Calu3 (cell line): ENCODE data around the gene CCNQ. TPM values are rescaled to one million over a fixed set of nuclear protein-coding genes. Genes with fewer than 3 reads are reported as not detected.
A peak's percentile ranks its signal among the peaks of the same experiment; 100 is the strongest.

Experiments used
- BruUV-seq: library from RNA; stranded (reverse); fragments of 400-500 nt; replicated peaks from 2 replicates; lab custom pipeline; 2021; lab: Mats Ljungman, UMichigan
- CTCF ChIA-PET: fragments of 300-600 bp; sonication (Branson Sonifier 250); formaldehyde crosslinking; loops from one replicate; lab custom pipeline; 2022; ENCODE audit warnings: antibody characterized with exemption; lab: Charles Lee
- DNase-seq: peaks from one replicate; pipeline ENCODE4 v3.0.0; 2022
- H3K27ac Mint-ChIP-seq: one replicate; pipeline ENCODE4 v1.8.0; 2022; ENCODE audit warnings: mixed read lengths; ENCODE audit not compliant: unreplicated experiment
- H3K27me3 Mint-ChIP-seq: one replicate; pipeline ENCODE4 v1.8.0; 2022; ENCODE audit warnings: mixed read lengths; ENCODE audit not compliant: unreplicated experiment
- H3K36me3 Mint-ChIP-seq: one replicate; pipeline ENCODE4 v1.8.0; 2022; ENCODE audit warnings: mild to moderate bottlenecking, moderate library complexity, mixed read lengths; ENCODE audit not compliant: insufficient read depth, unreplicated experiment
- H3K4me1 Mint-ChIP-seq: one replicate; pipeline ENCODE4 v1.8.0; 2022; ENCODE audit warnings: mild to moderate bottlenecking, low read depth, mixed read lengths; ENCODE audit not compliant: unreplicated experiment
- H3K4me3 Mint-ChIP-seq: one replicate; pipeline ENCODE4 v1.8.0; 2022; ENCODE audit warnings: mild to moderate bottlenecking, low read depth, moderate library complexity, mixed read lengths; ENCODE audit not compliant: unreplicated experiment
- H3K9me3 Mint-ChIP-seq: one replicate; pipeline ENCODE4 v1.8.0; 2022; ENCODE audit warnings: low read depth, mixed read lengths; ENCODE audit not compliant: unreplicated experiment
- intact Hi-C: fragments of 100-400 bp; cut with micrococcal nuclease; formaldehyde crosslinking; loops from one replicate; pipeline ENCODE4 v1.10.0; 2022; ENCODE audit not compliant: unreplicated experiment
- total RNA-seq: library from RNA; stranded (reverse); gene quantifications from 2 replicates; pipeline ENCODE4 v1.2.3, GENCODE V29; 2022
- TF ChIP-seq, protein P1 (sequence below): fragments of 200-600 bp; IDR thresholded peaks from one replicate; pipeline ENCODE4 v1.8.0; 2022; ENCODE audit warnings: antibody characterized with exemption; ENCODE audit not compliant: unreplicated experiment

CCNQ gene
- total RNA-seq, 1 experiment from 2014 or later: 18.9 TPM

DNA sequence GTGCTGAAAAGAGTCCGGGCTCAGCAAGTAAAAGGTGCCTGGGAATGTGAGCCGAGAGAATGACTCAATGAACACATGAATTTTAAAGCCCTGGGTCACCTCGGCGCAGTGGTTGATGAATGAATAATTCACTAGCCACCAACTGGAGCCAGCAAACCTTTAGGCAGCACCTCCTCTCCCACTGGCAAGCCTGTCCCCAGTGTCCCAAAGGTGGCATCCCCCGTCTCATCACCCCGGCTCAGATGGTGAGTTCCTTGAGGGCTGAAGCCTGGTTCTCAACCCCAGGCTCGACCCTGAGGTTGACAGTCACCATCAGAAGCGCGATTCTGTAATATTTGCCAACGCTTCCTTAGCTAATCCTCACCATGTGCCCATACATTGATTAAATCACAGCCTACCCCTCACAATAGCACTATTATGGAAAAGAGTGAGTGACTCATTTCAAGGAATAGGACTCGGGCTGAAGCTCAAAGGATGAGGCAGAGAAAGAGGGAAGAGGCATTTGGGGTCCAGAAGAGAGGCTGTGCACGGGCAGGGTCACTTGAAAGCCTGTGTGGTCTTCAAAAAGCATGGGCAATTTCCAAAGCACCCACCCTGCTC, 2.7 kb upstream of the CCNQ start:
- Mint-ChIP-seq H3K9me3 (no peaks in the 10 kb centered on the region), H3K4me1 (peaks cover 23% of the 10 kb centered on the region), H3K27me3 (peaks cover 39% of the 10 kb centered on the region), H3K4me3 (no peak overlapping the region), H3K27ac (no peak overlapping the region), H3K36me3 (peaks cover 30% of the 10 kb centered on the region)
- BruUV-seq: no TSS peak
- TF ChIP-seq, protein P1, sequence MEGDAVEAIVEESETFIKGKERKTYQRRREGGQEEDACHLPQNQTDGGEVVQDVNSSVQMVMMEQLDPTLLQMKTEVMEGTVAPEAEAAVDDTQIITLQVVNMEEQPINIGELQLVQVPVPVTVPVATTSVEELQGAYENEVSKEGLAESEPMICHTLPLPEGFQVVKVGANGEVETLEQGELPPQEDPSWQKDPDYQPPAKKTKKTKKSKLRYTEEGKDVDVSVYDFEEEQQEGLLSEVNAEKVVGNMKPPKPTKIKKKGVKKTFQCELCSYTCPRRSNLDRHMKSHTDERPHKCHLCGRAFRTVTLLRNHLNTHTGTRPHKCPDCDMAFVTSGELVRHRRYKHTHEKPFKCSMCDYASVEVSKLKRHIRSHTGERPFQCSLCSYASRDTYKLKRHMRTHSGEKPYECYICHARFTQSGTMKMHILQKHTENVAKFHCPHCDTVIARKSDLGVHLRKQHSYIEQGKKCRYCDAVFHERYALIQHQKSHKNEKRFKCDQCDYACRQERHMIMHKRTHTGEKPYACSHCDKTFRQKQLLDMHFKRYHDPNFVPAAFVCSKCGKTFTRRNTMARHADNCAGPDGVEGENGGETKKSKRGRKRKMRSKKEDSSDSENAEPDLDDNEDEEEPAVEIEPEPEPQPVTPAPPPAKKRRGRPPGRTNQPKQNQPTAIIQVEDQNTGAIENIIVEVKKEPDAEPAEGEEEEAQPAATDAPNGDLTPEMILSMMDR: no peak
- DNase-seq: no peak
- CTCF ChIA-PET: no interaction called here
- intact Hi-C loops: no loop called here

DNA sequence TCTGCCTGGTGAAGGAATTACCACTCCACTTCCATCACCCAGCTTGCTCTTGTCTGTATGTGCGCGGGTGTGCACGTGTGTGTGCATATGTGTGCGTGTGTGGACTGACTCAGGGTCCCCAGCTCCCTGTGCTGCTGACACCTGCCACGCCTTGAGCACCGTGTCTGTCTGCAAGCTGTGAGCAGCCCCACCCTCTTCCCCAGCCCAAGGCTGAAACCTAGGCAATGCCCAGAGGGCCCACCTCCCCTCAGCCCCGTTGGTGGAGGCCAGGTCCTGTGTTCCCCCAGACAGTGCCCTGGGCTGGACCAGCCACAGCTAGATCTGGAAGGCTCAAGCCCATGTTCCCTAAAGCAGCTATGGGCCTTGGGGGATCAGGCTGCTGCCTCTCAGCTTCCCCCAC, 2.0 kb upstream of the CCNQ start:
- Mint-ChIP-seq H3K27ac (no peak overlapping the region), H3K27me3 (peaks cover 32% of the 10 kb centered on the region), H3K9me3 (no peaks in the 10 kb centered on the region), H3K4me1 (peaks cover 30% of the 10 kb centered on the region), H3K4me3 (peak overlapping the region; percentile 69), H3K36me3 (peaks cover 30% of the 10 kb centered on the region)
- CTCF ChIA-PET: interaction anchor here (0.5 kb wide), 1 partner anchor 11 kb away, joined by 4 read pairs; no protein-coding TSS in a partner anchor
- intact Hi-C loops: no loop called here
- DNase-seq: no peak
- no TSS peak for BruUV-seq
- TF ChIP-seq, protein P1: no peak

DNA sequence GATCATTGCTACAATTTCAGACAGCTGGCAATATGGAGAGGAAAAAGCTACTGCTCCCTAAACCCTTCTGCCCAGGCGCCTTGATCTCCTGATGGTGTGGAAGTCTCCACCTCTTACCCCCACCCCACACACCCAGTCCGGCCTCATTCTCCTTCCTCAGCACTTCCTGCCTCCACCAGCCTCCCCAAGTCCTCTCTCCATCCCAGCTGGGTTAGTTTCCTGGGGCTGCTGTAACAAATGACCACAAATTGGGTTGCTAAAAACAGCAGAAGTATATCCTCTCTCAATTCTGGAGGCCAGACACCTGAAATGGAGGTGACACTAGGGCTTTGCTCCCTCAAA, 1.1 kb upstream of the CCNQ start:
- peaks cover 23% of the 10 kb centered on the region for H3K27me3 Mint-ChIP-seq
- intact Hi-C loops: no loop called here
- H3K27ac Mint-ChIP-seq: peak overlapping the region; percentile 57
- no TSS peak for BruUV-seq
- peaks cover 30% of the 10 kb centered on the region for H3K36me3 Mint-ChIP-seq
- CTCF ChIA-PET: interaction anchor here (0.6 to 1.6 kb wide), 2 partner anchors 36 to 76 kb away, joined by 3 to 4 read pairs; no protein-coding TSS in a partner anchor
- DNase-seq: no peak
- peak overlapping the region; percentile 69 for H3K4me3 Mint-ChIP-seq
- no peaks in the 10 kb centered on the region for H3K9me3 Mint-ChIP-seq
- peaks cover 35% of the 10 kb centered on the region for H3K4me1 Mint-ChIP-seq
- TF ChIP-seq, protein P1: no peak

DNA sequence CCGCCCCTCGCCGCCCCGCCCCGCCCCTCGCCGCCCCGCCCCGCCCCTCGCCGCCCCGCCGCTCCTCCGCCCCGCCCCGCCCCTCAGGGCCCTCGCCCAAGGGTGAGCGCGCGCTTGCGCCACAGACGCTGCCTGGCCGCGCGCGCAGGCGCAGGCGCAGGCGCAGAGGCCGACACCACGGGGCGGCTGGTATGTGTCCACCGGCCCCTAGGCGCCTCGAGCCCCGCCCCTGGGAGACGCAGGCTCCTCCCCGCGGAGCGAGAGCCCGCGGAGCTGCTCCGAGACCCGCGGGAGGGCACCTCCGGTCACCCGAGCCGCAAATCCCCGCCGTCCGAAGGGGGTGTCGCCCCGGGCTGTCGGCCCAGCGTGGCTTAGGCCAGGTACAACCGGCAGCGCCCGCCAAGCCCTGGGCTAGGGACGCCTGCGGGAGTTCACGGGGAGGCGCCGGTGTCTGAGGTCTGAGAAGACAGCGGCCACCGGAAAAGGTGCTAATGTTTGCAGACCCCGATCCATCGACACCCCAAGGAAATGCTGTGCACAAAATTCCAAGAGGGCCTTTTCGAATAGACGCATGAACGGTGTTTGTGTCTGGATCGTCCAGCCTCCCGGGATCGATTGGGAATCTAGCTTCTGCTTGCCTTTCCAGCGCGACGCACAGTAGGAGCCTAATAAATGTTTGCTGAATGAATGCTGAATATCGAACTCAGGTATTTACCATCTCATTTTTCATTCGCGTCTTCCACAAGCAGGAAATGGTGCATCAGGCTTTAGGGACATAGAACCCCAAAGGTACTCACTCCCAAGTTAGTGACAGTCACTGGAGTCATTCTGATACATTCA, 473 bp upstream of the CCNQ start:
- H3K27me3 Mint-ChIP-seq: peaks cover 17% of the 10 kb centered on the region
- CTCF ChIA-PET: interaction anchor here (0.5 to 1.6 kb wide), 3 partner anchors 37 to 261 kb away, joined by 3 read pairs; no protein-coding TSS in a partner anchor
- TF ChIP-seq, protein P1: no peak
- peaks cover 25% of the 10 kb centered on the region for H3K36me3 Mint-ChIP-seq
- intact Hi-C loops: no loop called here
- H3K27ac Mint-ChIP-seq: peak overlapping the region; percentile 57
- peaks cover 35% of the 10 kb centered on the region for H3K4me1 Mint-ChIP-seq
- peak overlapping the region; percentile 69 for H3K4me3 Mint-ChIP-seq
- no peaks in the 10 kb centered on the region for H3K9me3 Mint-ChIP-seq
- peak; percentile 94 for DNase-seq
- no TSS peak for BruUV-seq
